ENCODE data around the gene ANKRD50.

GRCh38 chr4:124633285-124633941, 79.1 kb downstream of the ANKRD50 start:
- TF ChIP-seq CTCF (IDR thresholded peaks at IDR 0.05) = no peak
- no peak for TF ChIP-seq POLR2A (IDR thresholded peaks at IDR 0.05)
